Activated CD8-positive, alpha-beta memory T cell treated with anti-CD3 and anti-CD28 coated beads for 36 hours (primary cell): ENCODE measurements around the gene DNAH17. TPM values are rescaled to one million over a fixed set of nuclear protein-coding genes. Genes with fewer than 3 reads are reported as not detected.

ENCODE experiments used
- CTCF ChIA-PET: fragments of 350-600 bp; sonication (Branson Sonifier 250); formaldehyde crosslinking; loops from one replicate; lab custom pipeline; 2021; ENCODE audit warnings: antibody characterized with exemption; lab: Charles Lee
- POLR2A ChIA-PET: fragments of 350-600 bp; sonication (Branson Sonifier 250); formaldehyde crosslinking; loops from one replicate; lab custom pipeline; 2021; ENCODE audit warnings: antibody characterized with exemption; lab: Charles Lee
- total RNA-seq, 2 experiments: library from RNA; stranded (reverse); gene quantifications; one replicate each; pipeline ENCODE4 v1.2.3, GENCODE V29; 2021

The DNAH17 gene
- total RNA-seq, 2 experiments from 2014 or later, result 0.08 to 0.10 TPM

DNA sequence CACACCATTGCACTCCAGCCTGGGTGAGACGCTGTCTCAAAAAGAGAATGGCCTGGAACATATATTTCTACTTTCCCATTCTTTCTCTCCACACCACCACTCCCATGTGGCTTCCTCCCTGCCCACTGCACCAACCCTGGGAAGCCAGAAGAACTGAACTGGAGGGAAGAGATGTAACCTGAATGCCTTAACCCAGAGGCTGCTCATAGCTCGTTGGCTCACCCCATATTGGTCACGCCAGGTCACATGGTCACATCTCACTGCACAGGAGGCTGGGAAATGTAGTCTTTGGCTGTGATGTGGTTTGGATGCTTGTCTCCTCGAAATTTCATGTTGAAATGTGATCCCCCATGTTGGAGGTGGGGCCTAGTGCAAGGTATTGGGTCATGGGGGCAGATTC is 5.9 kb upstream of the DNAH17 start:
- POLR2A ChIA-PET, result no interaction called here
- CTCF ChIA-PET, result no interaction called here

DNA sequence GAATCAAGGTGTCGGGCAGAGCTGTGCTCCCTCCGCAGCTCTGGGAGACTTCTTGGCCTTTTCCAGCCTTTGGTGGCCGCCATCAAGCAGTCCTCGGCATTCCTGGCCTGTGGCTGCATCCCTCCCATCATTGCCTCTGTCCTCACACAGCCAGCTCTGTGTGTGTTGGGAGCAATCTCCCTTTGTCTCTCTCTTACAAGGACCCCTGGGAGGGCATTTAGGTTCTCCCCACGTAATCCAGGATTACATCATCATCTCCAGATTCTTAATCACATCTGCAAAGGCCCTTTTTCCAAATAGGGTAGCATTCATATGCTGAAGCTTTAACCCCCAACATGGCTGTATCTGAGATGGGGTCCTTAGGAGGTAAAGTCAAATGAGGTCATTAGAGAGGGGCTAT is 4.1 kb upstream of the DNAH17 start:
- CTCF ChIA-PET, result no interaction called here
- POLR2A ChIA-PET, result no interaction called here

DNA sequence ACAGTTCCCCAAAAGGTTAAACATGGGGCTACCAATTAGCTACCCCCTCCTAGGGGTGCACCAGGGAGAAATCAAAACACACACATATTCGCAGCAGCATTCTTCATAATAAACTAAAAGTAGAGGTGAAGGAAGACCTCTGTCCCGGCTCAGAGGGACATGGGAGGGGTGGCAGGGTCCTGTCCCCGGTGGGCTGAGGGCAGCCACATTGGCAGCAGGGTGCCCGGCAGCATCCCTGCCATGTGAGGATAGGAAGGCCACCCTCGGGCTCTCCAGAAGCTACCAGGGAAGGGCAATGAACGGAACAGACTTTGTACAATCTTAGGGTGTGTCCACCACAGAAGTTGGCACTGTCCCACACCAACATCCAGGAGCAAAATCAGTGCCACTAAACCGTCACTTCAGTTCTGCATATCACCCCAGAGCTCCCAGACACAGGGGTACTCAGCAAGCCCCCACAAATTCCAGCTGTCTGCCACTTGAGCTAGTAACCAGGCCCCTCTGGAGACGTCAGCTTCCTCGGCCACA is 3.1 kb upstream of the DNAH17 start:
- ChIA-PET CTCF (interaction anchor here (0.9 kb wide), 1 partner anchor 285 kb away, joined by 3 read pairs; no protein-coding TSS in a partner anchor), POLR2A (no interaction called here)

DNA sequence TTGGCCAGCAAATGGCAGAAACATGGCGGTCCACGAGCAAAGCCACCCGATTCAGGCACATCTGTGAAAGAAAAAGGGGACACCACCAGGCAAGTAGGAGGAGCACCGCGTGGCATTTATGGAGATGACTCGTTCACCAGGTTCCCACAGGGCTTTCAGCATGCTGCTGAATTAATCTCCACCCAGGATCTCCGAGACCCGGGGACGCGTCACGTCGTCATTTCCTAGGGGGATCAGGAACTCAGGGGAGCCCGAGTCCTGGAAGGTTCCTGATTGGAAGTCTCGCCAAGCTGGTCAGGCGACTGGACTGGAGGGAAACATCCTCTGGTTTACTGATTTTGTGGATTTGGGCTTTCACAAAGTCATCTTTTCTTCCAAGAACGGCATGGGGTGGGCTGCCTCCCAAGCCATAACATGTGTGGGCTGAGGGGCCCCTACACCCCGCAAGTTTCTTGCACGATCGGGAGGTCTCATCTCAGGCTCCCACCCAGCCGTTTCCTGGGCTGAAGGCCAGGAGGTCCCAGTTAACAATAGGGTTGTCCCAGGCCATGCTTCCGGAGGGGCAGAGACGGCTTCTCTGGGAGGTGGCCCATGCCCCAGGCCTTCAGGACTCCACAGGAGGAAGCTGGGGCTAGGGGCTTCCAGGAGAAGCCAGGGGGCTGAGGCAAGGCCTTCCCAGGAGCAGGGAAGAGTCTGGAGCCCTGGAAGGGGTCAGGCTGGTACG is 645 bp downstream of the DNAH17 start:
- POLR2A ChIA-PET, result no interaction called here
- CTCF ChIA-PET, result no interaction called here

DNA sequence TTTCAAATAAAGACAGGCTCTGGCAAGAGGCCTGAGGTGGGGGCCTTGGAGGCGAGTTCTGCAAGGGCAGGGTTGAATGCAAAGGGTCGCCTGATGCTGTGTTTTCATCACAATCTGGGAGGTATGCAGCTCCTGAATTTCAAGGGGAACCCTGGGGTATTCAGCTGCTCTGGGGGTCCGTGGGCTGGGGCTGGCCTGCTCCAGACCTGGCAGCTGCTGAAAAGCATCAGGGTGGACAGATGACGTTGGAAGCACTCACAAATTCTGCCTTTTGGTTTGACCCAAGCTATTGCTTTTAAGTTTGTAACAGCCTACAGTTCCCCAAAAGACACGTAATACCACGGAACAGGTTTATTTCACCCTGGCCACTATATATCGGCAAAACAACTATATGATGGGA is 1.3 kb downstream of the DNAH17 start:
- ChIA-PET CTCF (no interaction called here), POLR2A (no interaction called here)

DNA sequence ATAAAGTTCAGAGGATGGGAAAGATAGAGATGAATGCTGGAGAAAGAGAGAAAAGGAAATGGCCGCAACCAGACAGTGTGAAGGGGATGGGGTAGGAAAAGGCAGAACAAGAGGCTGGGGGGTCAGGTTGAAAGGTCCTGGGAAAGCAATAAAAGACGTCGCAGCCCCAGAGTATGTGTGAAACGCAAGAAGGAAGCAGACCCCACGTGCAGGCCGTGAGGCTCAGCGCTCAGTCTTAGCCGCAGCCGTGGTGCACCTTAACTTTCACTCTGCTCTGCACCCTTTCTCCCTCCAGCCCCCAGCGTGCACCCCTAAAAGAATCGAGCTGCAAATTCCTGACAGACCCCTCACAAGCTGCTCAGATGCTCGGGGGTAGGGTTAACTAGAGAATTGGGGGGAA is 1.9 kb downstream of the DNAH17 start:
- CTCF ChIA-PET, result no interaction called here
- POLR2A ChIA-PET, result no interaction called here

DNA sequence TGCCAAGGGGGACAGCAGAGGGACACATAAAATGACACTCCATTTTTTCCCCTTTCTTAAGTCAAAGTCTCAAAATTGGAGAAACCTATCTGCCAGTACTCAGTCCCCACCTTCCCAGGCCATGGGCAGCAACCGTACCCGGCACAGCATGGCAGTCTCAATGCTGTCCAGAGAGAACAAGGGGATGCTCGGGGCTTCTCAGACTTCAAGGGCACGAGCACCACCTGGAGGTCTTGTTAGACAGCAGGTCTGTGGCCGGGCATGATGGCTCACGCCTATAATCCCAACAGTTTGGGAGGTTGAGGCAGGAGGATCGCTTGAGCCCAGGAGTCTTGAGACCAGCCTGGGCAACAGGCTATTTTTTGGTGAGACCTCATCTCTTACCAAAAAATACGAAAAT is 3.2 kb downstream of the DNAH17 start:
- ChIA-PET POLR2A (no interaction called here), CTCF (no interaction called here)

DNA sequence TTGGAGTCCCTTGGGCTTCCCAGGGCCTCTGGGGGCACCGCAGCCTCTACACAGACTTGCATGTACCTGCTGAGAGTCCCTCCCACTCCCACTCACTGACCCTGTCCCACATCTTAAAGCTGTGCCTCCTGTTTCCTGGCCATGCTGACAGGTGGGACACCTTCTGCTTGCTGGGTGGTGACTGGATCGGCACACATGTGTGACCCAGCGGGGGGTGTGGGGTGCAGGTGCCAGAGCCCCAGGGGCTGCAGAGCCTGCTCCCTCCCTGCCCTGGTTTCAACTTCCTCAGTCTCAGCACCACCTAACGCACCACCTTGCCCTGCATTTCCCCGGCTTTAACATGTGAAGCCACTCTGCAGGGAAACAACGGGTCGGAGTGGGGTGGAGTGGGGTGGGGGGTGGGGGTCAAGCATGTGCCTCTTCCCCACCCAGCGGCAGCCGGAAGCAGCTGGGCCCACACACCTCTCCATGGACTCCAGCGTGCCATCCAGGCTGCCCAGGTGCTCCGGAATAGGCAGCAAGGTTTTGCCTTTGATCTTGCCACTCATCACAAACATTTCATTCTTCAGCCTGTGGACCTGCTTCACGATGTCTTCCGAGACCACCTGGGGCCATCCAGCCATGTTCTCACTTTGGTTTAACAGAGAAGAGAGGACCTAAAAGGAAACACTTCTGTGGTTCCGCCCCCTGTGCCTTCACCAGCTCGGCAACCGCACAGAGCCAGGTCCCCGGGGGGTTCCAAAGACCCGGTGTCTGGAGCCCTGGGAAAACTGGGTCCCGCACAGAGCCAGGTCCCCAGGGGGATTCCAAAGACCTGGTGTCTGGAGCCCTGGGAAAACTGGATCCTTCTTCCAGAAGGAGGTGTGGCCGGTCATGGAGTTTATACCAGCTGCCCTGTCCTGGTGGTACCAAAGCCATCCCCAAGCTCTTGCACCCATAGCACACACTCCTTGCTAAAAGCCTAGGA is 4.7 kb downstream of the DNAH17 start:
- CTCF ChIA-PET, result no interaction called here
- POLR2A ChIA-PET, result interaction anchor here (0.6 kb wide), 1 partner anchor 19 kb away, joined by 4 read pairs; no protein-coding TSS in a partner anchor

DNA sequence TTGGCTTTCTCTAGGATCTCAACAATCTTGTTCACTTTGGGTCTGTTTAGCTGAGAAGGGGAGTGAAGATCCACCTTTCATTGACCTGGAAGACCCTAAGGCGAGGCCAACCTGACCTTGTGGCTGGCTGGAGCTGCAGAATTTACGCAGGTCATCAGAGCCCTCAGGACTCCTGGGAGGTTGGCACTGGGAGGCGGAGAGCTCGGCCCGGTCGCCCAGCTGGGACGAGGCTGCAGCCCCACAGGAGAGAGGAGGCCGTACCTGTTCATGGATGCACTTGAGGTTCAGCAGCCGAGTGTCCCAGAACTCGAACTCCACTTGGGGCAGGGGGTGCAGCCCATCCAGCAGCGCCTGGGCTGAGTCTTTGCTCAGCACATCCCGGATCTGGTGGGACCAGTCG is 5.9 kb downstream of the DNAH17 start:
- CTCF ChIA-PET, result no interaction called here

DNA sequence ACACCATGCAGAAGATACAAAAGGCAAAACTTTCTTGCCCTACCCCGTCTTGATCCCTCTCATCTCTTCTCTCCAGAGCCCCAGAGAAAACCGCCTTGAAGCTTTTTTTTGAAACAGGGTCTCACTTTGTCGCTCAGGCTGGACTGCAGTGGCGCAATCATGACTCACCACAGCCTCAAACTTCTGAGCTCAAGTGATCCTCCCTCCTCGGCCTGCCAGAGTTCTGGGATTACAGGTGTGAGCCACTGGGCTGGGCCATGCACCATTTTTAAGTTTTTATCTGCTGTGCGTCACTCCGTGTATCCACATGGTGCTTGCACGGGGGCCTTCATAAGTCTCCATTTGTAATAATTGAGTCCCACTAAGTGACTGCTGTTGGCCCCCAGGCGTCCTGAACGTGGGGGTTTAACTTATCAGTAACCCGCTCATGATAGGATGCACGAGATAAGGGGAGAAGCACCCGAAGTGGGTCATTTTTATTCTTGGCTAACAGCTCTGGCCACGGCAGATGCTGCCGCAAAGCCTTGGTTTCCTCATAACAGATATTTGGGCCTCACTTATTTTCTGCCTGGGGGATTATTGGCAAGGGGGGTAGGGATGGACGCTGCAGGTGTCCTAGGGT is 8.6 kb downstream of the DNAH17 start:
- ChIA-PET CTCF (no interaction called here), POLR2A (no interaction called here)

More for the DNA sequence above, 5.9 kb downstream of the DNAH17 start:
- POLR2A ChIA-PET, result no interaction called here

DNA sequence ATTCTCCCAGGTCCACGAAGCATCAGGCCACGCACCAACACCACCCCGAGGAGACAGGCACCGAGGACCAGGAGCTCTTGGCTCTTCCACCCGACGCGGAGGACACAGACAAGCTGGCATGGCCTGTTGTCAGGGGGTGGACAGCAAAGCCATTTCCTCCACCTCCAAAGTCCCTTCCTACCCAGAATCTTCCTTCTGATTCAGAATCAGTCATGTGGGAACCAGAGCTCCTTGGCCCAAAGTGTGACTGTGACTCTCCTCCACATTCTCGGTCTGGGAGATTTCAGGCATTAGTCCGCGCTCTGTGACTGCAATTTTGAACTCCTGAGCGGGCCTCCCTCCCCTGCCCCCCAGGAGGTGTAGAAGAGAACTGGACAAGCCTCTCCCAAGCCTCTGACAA is 9.2 kb downstream of the DNAH17 start:
- ChIA-PET CTCF (no interaction called here), POLR2A (no interaction called here)

DNA sequence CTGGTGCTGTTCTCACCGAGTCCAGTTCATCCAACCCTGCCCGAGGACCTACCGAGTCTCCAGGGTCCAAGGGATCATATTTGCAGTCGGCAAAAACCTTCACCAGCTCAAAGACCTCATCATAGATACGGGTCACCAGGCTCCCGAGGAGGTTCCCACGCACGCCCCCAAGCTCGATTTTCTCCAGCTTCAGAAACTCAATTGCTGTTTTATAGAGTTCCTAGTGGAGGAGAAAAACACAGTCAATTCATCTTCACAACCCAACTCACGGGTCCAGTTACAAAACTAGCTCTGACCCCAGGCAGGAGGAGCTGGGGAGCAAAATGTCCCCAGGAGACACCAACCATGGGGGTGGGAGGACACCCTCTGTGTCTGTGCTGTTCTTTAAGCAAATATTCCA is 10.2 kb downstream of the DNAH17 start:
- CTCF ChIA-PET, result interaction anchor here (0.6 kb wide), 1 partner anchor 1684 kb away, joined by 4 read pairs; no protein-coding TSS in a partner anchor
- POLR2A ChIA-PET, result no interaction called here

DNA sequence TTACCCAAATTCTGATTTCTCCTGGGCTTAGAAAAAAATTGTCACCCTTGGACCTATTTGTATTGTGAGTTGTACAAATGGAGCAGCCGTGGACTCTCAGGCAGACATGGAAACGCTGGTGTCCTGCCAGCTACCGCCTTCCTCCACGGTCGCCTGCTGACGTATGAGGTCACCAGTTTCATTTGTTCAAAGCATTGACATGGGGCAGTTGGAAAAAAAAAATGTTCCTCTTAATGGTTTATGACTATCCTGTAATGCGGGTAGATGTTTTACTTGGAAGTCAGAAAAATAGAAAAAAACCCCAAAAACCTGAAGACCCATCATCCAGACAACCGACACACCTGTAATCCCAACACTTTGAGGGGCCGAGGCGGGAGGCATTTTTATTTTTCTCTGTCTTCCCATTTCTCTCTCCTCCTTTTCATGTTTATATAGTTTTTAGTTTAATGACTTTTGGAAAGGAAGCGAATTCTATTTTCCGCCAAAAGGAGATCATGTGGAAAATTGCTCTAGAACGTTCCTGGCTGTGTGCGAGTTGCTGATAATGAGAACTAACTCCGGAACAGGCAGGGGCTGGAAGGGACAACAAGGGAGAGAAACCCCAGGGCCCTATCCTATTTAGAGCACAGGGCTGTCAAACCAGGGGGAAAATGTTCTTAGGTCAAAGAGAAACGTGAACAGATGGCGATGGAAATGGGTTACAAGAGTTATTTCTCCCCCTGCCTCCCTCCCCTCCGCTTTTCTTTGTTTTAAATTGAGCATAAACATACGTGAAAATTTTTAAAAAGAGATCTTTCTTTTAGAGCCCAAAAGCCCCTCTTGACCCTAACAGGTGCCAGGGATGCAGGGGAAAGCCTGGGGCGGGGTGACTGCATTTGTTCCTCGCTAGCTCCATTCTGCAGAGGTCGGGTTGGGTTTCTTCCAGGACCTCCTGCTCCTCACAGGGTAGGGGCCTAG is 13.7 kb downstream of the DNAH17 start:
- ChIA-PET POLR2A (no interaction called here), CTCF (no interaction called here)

DNA sequence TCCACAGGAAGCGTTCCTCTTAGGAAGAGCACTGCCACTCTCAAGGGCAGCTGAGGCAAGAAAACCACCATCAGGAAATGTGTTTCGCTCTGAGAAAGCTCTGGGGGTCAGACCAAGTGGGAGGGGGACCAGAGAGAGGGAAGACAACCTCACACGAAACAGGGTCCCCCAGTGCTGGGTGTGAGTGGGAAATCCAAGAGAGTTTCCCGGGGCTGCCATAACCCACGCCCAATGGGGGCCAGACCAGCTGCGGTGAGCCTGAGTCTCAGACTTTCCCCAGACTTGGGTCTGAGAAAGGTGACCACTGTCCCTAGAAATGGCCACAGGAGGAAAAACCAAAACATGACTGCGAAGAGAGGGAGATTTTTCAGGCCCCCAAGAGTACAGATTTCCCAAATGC is 14.5 kb downstream of the DNAH17 start:
- POLR2A ChIA-PET, result no interaction called here
- CTCF ChIA-PET, result no interaction called here

DNA sequence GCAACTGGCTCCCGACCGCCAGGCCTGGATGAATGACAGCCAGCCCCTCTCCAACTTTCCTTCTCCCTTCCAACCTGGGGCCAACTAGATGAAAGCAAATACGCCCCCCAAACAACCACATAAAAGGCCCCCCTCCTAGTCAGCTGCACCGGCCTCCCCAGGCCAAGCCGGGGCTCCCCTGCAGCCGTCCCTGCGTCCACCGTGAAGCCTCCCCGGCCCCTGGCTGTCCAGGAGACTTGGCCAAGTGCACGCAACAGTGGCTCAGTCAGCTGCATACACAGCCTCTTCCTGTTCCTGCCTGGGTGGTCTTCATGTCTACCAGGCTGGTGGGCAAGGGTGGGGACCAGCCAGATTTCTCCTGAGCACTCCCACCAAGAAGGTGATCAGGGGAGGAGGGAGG is 16.0 kb downstream of the DNAH17 start:
- CTCF ChIA-PET, result no interaction called here
- POLR2A ChIA-PET, result no interaction called here

DNA sequence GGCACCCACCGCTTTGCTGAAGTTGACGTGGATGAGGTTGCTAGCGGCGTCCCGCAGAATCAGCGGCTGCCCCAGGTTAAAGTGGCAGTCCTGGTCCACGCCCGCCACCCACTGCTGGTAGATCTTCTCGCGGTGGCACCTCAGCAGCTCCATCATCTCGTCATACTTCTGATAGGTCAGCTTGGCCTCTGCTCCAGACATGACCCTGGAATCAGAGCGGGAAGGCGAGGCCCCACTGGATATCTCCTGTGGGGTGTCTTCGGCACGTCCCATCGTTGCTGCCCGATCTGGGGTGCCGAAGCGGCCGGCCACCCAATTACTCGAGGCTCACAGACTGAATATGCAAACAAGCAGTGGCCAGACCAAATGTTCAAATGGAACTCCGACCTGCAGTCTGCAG is 16.5 kb downstream of the DNAH17 start:
- POLR2A ChIA-PET, result no interaction called here
- CTCF ChIA-PET, result no interaction called here

DNA sequence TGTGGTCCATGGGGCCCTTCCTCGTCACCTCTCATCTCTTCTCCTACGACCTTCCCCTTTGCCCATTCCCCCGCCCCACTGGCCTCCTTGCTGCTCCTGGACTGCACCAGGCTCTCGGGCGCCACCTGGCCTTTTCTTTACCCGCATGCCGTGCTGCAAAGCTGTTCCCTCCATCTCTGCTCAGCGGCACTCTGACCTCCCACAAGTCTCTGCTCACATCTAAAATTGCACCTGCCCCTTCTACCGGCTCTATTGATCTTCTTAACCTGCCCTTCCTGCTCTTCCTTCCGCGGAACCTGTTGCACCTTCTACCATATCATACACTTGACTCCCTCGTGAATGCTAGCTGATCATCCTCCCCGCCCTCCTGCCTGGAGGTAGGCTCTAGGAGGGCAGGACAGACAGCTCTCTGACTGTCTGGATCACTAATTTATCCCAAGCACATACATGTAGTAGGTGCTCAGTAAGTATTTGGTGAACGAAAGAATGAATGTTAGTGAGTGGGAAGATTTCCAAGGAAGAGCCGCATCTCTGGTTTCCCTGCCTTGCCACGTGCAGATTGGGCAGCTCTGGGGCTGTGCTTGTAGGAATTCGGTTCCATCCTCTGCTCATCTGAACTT is 17.3 kb downstream of the DNAH17 start:
- ChIA-PET POLR2A (no interaction called here), CTCF (no interaction called here)

DNA sequence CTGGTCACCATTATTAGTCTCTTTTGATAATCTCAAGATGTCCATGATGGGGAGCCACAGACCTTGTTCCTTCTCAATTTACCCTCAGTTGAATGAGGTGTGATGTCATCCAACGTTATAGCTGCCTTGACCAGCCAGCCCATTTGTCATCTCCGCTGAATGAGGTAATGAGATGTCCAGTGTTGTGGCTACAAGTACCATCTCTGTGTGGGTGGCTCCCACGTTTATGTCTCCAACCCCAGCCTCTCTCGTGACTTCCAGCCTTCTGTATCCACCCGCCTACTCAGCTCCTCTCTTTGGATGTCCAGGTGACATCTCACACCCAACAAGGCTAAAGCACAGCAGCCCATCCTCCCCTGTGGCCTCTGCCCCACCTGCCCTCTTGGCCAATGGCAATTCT is 18.2 kb downstream of the DNAH17 start:
- ChIA-PET POLR2A (no interaction called here), CTCF (no interaction called here)
